ENCODE data around the gene CYTH4. TPM values are rescaled to one million over a fixed set of nuclear protein-coding genes. Genes with fewer than 3 reads are reported as not detected.

The CYTH4 gene
- total and polyA plus RNA-seq, 2 donors (not counting 3 experiments of a cell fraction or from before 2014, with no cell fraction given): 0.06 TPM; not detected in 1

DNA sequence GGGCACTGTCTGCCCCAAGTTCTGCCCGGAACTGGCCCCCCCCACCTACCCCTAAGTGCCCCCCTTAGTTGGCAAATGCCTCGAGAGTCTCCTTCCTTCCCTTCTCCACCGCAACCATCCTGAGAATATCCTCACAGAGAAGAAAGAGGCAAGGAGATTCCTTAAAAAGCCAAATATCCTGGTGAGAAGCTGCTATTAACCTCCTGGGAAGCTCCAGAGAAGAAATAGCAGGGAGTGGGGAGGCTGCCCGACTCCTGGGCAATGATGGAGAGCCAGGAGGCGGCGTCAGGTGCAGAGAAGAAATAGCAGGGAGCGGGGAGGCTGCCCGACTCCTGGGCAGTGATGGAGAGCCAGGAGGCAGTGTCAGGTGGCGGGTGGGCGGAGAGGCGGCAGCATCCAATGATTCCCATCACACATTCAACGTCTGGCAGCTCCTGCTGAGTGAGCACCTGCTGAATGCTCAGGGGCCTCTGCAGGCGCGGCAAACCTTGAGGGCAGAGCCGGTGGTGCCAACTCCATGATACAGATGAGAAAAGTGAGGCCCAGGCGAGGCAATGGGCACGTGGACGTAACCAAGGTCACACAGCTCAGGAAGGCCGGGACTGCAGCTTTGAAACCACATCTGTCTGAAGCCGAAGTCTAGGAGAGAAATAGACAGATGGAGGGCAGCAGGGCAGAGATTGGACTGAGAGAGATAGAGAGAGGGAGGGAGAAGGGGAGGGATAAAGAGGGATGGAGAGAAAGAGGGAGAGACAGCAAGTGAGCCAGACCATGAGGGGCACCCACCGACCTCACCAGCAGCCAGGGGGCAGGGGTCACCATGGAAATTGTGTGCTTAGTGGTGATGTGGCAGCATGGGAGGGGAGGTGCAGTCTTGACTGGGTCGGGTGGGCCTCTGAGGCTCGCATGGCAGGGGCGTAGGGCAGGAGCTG is 58.3 kb downstream of the CYTH4 start:
- no peak overlapping the region for H3K27ac ChIP-seq (ENCODE audit: insufficient read depth, low read depth, low read length)
- H3K4me3 ChIP-seq (replicated peaks in 1 of 3; ENCODE audit: insufficient read depth in 1 of 3, low read depth in 1 of 3, low read length in 3 of 3): no peak overlapping the region
- dilution Hi-C loops (cut with MboI; ENCODE audit: extremely low pct_ligation_motif_present, low sequenced_read_pairs): no loop called here
- TF ChIP-seq POLR2AphosphoS5 (IDR thresholded peaks at IDR 0.05; ENCODE audit: insufficient read depth, low read depth, low read length) (no peak), EZH2 (IDR thresholded peaks at IDR 0.05; ENCODE audit: borderline replicate concordance, low read depth, low read length, severe bottlenecking) (no peak), GATA2 (IDR thresholded peaks at IDR 0.05; ENCODE audit: insufficient read depth, insufficient read length, low read depth, low read length) (no peak), FOS (IDR thresholded peaks at IDR 0.05; ENCODE audit: borderline replicate concordance, insufficient read depth, low read length) (no peak), MYC (IDR thresholded peaks at IDR 0.05; ENCODE audit: low read depth, low read length) (no peak), POLR2A (IDR thresholded peaks at IDR 0.05; ENCODE audit: low read depth, low read length) (no peak), JUN (IDR thresholded peaks at IDR 0.05; ENCODE audit: borderline replicate concordance, insufficient read depth, insufficient read length, low read depth) (no peak)
- TF ChIP-seq, protein P1, sequence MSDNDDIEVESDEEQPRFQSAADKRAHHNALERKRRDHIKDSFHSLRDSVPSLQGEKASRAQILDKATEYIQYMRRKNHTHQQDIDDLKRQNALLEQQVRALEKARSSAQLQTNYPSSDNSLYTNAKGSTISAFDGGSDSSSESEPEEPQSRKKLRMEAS (IDR thresholded peaks at IDR 0.05; ENCODE audit: insufficient read depth, insufficient read length): no peak
- TF ChIP-seq, protein P2, sequence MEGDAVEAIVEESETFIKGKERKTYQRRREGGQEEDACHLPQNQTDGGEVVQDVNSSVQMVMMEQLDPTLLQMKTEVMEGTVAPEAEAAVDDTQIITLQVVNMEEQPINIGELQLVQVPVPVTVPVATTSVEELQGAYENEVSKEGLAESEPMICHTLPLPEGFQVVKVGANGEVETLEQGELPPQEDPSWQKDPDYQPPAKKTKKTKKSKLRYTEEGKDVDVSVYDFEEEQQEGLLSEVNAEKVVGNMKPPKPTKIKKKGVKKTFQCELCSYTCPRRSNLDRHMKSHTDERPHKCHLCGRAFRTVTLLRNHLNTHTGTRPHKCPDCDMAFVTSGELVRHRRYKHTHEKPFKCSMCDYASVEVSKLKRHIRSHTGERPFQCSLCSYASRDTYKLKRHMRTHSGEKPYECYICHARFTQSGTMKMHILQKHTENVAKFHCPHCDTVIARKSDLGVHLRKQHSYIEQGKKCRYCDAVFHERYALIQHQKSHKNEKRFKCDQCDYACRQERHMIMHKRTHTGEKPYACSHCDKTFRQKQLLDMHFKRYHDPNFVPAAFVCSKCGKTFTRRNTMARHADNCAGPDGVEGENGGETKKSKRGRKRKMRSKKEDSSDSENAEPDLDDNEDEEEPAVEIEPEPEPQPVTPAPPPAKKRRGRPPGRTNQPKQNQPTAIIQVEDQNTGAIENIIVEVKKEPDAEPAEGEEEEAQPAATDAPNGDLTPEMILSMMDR (IDR thresholded peaks at IDR 0.05; ENCODE audit: extremely low read depth in 1 of 2, insufficient read depth in 1 of 2, low read depth in 1 of 2, low read length in 2 of 2): no peak
- CTCF ChIA-PET: interaction anchor here (0.9 to 1.9 kb wide), 5 partner anchors 9 to 116 kb away, joined by 3 to 10 read pairs (median 5); no protein-coding TSS in a partner anchor
- H2AFZ ChIP-seq (ENCODE audit: low read depth, low read length): no peak overlapping the region
- H3K9me3 ChIP-seq (replicated peaks; ENCODE audit: control insufficient read depth, insufficient read depth, low read length): no peaks in the 10 kb centered on the region
- no peaks in the 10 kb centered on the region for H3K9me1 ChIP-seq (replicated peaks; ENCODE audit: control insufficient read depth, extremely low read depth, insufficient read depth, low read length)
- BruUV-seq (replicated peaks): no TSS peak
- no peaks in the 10 kb centered on the region for H3K79me2 ChIP-seq (ENCODE audit: control insufficient read depth, insufficient read depth, low read length)
- H3K27me3 ChIP-seq (ENCODE audit: control insufficient read depth in 2 of 2, insufficient read depth in 2 of 2, low read length in 2 of 2): peaks cover 7 to 10% of the 10 kb centered on the region in 2 experiments
- no peaks in the 10 kb centered on the region for H4K20me1 ChIP-seq (replicated peaks; ENCODE audit: control insufficient read depth, extremely low read depth, insufficient read depth, low read length)
- no peaks in the 10 kb centered on the region for H3K36me3 ChIP-seq (ENCODE audit: control insufficient read depth in 2 of 2, extremely low read depth in 1 of 2, insufficient read depth in 2 of 2, low read length in 2 of 2)
- intact Hi-C loops (cut with micrococcal nuclease): no loop called here
- POLR2A ChIA-PET: no interaction called here
- H3K4me2 ChIP-seq (ENCODE audit: insufficient read depth, low read length): no peak overlapping the region
- FAIRE-seq: no peak
- H3K9ac ChIP-seq (replicated peaks; ENCODE audit: extremely low read depth, insufficient read depth, low read length): no peak overlapping the region
- peaks cover 7% of the 10 kb centered on the region for H3K4me1 ChIP-seq (ENCODE audit: control insufficient read depth, extremely low read depth, insufficient read depth, low read length)
- DNase-seq (ENCODE audit: low read depth, low spot score): no peak

Data from endothelial cell of umbilical vein (primary cell).